WERI-Rb-1 (cell line): ENCODE results near the gene FOXL1.

Experiments used
- DNase-seq: peaks from one replicate; pipeline ENCODE4 v3.0.0-alpha.2; 2020
- H3K27ac ChIP-seq: fragments of 250-450 bp; sonication (Bioruptor Pico); 2 replicates; pipeline ENCODE4 v1.5.1; 2020; ENCODE audit warnings: mild to moderate bottlenecking, moderate library complexity
- H3K27me3 ChIP-seq: fragments of 250-450 bp; sonication (Bioruptor Pico); 2 replicates; pipeline ENCODE4 v1.5.1; 2021; ENCODE audit warnings: mild to moderate bottlenecking, low read depth, moderate library complexity; ENCODE audit not compliant: insufficient read depth, severe bottlenecking
- H3K36me3 ChIP-seq: fragments of 250-450 bp; sonication (Bioruptor Pico); 2 replicates; pipeline ENCODE4 v1.5.1; 2020; ENCODE audit warnings: mild to moderate bottlenecking, moderate library complexity
- H3K4me3 ChIP-seq: 2 replicates; pipeline ENCODE4 v1.5.1; 2011; ENCODE audit warnings: low read depth, mild to moderate bottlenecking, control low read depth, low read length
- H3K9me3 ChIP-seq: fragments of 250-450 bp; sonication (Bioruptor Pico); 2 replicates; pipeline ENCODE4 v1.5.1; 2021; ENCODE audit warnings: mild to moderate bottlenecking, moderate library complexity; ENCODE audit not compliant: severe bottlenecking
- TF ChIP-seq, protein P1 (sequence below): IDR thresholded peaks from 2 replicates; pipeline ENCODE4 v1.5.1; 2011; ENCODE audit warnings: low read depth, mild to moderate bottlenecking, control low read depth, inconsistent platforms, low read length

Gene FOXL1

GRCh38 chr16:86532526-86532815, 45.9 kb upstream of the FOXL1 start:
- no peaks in the 10 kb centered on the region for H3K9me3 ChIP-seq
- DNase-seq = no peak
- no peaks in the 10 kb centered on the region for H3K27me3 ChIP-seq
- H3K4me3 ChIP-seq = no peak overlapping the region
- TF ChIP-seq, protein P1, sequence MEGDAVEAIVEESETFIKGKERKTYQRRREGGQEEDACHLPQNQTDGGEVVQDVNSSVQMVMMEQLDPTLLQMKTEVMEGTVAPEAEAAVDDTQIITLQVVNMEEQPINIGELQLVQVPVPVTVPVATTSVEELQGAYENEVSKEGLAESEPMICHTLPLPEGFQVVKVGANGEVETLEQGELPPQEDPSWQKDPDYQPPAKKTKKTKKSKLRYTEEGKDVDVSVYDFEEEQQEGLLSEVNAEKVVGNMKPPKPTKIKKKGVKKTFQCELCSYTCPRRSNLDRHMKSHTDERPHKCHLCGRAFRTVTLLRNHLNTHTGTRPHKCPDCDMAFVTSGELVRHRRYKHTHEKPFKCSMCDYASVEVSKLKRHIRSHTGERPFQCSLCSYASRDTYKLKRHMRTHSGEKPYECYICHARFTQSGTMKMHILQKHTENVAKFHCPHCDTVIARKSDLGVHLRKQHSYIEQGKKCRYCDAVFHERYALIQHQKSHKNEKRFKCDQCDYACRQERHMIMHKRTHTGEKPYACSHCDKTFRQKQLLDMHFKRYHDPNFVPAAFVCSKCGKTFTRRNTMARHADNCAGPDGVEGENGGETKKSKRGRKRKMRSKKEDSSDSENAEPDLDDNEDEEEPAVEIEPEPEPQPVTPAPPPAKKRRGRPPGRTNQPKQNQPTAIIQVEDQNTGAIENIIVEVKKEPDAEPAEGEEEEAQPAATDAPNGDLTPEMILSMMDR = no peak
- no peaks in the 10 kb centered on the region for H3K36me3 ChIP-seq
- H3K27ac ChIP-seq = no peak overlapping the region

DNA sequence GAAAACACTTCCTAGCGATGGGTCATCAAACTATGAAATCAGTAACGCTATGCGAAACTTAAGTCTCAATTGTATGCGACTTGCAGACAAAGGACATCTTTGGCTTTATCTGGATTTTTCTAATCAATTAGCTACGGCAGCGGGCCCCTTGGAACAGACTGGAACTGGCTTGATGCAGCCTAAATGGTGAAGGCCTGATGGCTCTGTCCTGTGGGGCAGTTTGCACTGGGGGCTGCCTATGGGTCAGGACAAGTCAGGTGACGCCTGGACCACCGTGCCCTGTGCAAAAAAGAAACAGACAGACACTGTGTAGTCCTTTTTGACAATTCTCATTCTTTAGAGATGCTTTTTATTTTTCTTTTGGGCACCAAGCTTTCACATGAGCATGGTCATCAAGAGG, 45.3 kb upstream of the FOXL1 start:
- H3K4me3 ChIP-seq = no peak overlapping the region
- no peak for DNase-seq
- no peak overlapping the region for H3K27ac ChIP-seq
- no peaks in the 10 kb centered on the region for H3K9me3 ChIP-seq
- TF ChIP-seq, protein P1 = no peak
- H3K36me3 ChIP-seq = no peaks in the 10 kb centered on the region
- H3K27me3 ChIP-seq = no peaks in the 10 kb centered on the region

DNA sequence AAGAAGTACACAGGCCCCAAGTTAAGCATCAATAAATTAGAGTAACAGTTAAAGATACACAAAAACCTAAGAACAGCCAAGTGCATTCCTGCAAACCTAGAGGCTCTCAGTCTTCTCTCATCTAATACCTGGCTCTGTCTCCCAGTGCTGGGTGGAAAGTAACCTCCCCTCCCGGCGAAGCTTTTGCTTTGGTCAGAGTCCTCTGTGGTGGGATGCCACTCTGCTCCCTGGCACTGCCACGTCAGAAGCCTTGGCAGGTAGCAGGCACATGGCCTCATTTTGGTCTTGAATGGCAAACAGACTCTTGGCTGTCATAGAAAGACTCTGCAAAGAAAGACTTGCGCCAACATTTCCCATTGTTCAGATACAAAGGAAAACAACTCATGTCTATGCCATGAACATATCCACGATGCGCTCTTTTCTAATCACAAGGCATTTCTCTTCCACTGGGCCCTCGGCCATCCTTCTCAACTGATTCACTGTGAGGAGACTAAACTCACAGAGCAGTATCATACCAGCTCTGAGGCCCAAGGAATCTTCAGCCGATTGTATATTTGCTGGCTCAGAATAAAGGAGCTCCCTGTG, 44.5 kb upstream of the FOXL1 start:
- TF ChIP-seq, protein P1 = no peak
- H3K27ac ChIP-seq = no peak overlapping the region
- no peaks in the 10 kb centered on the region for H3K27me3 ChIP-seq
- no peak overlapping the region for H3K4me3 ChIP-seq
- no peaks in the 10 kb centered on the region for H3K9me3 ChIP-seq
- no peaks in the 10 kb centered on the region for H3K36me3 ChIP-seq
- DNase-seq = no peak

DNA sequence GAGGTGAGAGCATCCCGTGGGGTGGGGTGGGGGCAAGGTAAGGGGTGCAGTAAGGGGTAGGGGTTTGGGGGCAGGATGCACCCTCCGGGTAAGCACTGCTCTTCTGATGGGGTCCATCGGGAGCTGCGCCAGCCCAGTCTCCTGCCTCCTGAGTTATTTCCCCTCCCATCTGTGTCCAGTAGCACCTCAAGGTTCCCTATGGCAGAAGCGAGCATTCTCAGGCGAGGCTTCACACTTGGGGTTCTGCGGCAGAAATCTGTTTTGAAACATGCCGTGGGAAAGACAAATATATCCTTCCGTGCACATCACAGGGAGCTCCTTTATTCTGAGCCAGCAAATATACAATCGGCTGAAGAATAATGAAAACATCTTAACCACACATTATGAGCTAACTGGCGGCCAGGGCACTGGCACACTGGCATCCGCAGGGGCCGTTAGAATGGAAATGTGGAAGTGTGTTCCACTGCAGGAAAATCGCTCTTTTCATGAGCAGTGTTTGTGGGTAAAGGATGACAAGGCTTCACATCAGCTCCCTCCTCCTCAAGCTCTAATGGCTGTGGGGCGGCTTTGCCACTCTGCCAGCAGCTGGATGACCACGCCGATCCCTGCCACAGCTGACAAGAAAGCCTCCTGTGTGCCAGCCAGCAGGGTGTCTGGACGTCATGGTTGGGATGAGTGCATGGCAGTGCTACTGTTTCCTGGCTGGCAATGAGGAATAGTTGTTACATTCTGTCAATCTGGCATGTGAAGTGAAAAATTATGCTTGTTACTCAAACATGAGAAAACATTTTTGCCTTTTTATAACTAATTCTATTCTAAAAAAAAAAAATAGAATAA, 43.4 kb upstream of the FOXL1 start:
- Histone ChIP-seq H3K27ac (no peak overlapping the region), H3K36me3 (no peaks in the 10 kb centered on the region), H3K9me3 (no peaks in the 10 kb centered on the region), H3K4me3 (no peak overlapping the region), H3K27me3 (no peaks in the 10 kb centered on the region)
- DNase-seq = no peak
- TF ChIP-seq, protein P1 = no peak

DNA sequence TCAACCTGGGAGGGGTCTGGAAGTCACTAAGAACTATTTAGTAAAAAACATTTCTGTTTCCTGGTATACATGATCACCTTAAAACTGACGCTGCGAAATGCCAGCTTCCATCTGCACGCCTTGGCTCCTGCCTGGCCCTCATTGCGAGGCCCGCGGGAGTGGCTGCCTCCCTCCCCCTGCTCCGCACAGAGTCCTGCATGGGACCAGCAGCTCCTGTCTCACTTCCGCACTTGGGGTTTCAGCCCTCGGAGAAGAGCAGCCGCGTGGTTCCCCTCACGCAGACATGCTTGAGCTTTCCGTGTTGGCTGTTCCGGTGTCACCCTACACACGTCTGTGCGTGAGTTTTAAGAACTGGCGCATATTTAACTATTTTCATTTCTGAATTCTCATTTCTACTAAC, 41.7 kb upstream of the FOXL1 start:
- Histone ChIP-seq H3K9me3 (no peaks in the 10 kb centered on the region), H3K27me3 (no peaks in the 10 kb centered on the region), H3K27ac (no peak overlapping the region), H3K4me3 (no peak overlapping the region), H3K36me3 (no peaks in the 10 kb centered on the region)
- TF ChIP-seq, protein P1 = no peak
- DNase-seq = no peak

DNA sequence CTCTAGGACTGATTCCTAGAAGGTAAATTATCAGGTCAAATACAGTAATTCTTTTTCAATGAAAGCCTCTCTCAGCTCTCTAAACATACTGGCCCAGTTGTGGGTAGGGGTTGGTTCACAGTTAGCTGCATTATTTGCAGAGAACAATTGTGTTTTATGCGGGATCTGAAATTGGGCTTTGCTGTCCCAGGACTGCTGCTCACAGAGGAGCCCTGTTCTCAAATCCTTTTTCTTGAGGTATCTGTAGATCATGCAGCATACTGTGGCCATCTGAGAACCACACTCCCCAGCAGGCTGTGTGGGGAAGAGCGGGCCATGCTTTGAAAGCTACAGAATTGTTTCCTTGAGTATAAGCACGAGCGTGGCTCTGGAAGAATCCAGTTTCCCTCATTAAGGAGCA, 40.9 kb upstream of the FOXL1 start:
- H3K36me3 ChIP-seq = no peaks in the 10 kb centered on the region
- no peaks in the 10 kb centered on the region for H3K27me3 ChIP-seq
- no peak overlapping the region for H3K27ac ChIP-seq
- no peak for DNase-seq
- H3K9me3 ChIP-seq = no peaks in the 10 kb centered on the region
- no peak overlapping the region for H3K4me3 ChIP-seq
- TF ChIP-seq, protein P1 = no peak
